ENCODE data around the gene PAXIP1.
"Not testable (repeated sequence)": the region's sequence is repeated elsewhere in the genome, so short reads cannot be mapped to it uniquely, and the experiment has no call there.

Gene PAXIP1

GRCh38 chr7:155003092-155003375, at the start of gene PAXIP1:
Gene PAXIP1, minus strand, starts transcription at chr7:155003124. Its CDS starts 195 bp downstream, at chr7:155002929.
- no peak for DNase-seq

GRCh38 chr7:155051355-155051754, 48.4 kb upstream of the PAXIP1 start:
- DNase-seq, result no peak

DNA sequence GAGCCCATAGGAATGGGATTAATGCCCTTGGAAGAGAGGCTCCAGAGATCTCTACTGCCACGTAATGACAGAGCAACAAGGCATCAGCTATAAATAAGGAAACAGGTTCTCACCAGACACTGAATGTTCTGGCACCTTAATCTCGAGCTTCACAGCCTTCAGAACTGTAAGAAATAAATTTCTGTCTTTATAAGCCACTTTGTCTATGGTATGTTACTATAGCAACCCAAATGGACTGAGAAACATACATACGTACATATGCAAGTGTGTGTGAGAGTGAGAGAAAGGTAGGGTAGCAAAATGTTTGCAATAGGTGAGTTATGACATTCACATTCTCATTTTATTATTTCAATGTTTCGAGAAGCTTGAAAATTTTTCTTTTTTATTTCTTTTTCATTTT, 45.1 kb upstream of the PAXIP1 start:
- no peak for DNase-seq

GRCh38 chr7:155043756-155044155, 40.8 kb upstream of the PAXIP1 start:
- no peak for DNase-seq

- no peak for DNase-seq
Measured at GRCh38 chr7:155038335-155038734, 35.4 kb upstream of the PAXIP1 start.

DNA sequence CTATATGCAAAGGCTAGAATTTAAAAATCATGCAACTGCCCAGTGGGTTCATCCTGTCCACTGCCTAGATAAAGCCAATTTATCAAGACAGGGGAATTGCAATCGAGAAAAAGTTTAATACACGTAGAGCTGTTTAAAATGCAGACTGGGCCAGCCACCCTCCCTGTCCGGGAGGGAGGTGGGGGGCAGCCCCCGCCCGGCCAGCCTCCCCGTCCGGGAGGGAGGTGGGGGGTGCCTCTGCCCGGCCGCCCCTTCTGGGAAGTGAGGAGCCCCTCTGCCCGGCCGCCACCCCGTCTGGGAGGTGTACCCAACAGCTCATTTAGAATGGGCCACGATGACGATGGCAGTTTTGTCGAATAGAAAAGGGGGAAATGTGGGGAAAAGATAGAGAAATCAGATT, 31.6 kb upstream of the PAXIP1 start:
- not testable (repeated sequence) for DNase-seq

- DNase-seq, result no peak
Measured at GRCh38 chr7:155032978-155033377, 30.1 kb upstream of the PAXIP1 start.

- DNase-seq, result no peak
Measured at GRCh38 chr7:155027879-155028278, 25.0 kb upstream of the PAXIP1 start.

- DNase-seq, result no peak
Measured at GRCh38 chr7:155021699-155022145, 18.8 kb upstream of the PAXIP1 start.

GRCh38 chr7:155020996-155021395, 18.1 kb upstream of the PAXIP1 start:
- DNase-seq, result no peak

DNA sequence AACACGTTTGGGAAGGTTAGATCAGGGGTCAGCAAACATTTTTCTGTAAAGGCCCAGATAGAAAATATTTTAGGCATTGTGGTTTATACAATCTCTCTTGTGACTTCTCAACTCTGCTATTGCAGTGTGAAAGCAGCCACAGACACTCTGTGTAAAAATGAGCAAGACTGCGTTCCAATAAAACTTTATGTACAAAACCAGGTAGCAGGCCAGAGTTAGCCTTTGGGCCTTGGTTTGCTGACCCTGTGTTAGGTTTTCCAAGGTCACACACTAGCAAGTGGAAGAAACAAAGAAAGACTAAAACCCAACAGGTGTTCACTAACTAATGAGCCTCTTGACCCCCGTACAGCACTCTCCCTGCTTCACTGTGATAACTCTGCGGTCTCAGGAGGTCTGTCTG, 14.9 kb upstream of the PAXIP1 start:
- no peak for DNase-seq

- DNase-seq, result no peak
Measured at GRCh38 chr7:155011086-155011485, 8.2 kb upstream of the PAXIP1 start.

DNA sequence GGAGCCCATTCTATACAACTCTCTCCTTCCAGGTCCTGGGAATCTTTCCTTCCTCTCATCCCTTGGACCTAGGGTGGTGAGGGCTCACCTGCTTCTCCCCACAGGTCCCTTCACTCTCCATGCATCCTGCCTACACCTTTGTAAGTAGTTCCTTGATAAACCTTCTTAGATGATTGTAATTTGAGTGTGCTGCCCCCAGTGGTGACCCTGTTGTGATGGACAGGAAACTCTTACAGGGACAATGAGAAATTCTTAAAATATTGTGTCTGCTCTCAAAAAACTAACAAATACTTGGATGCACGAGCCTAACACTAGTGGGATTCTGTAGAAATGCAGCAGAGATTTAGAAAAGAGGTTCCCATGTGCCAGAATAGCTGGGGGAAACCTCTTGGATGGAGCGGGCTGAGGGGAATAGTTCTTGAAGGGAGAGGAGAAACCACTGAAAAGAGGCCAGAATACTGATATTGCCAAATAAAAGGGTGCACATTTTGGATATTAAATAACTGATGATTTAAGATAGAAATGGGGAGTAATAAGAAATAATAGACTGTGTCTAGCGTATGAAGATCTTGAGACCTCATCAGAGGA, 6.7 kb upstream of the PAXIP1 start:
- DNase-seq, result no peak

DNA sequence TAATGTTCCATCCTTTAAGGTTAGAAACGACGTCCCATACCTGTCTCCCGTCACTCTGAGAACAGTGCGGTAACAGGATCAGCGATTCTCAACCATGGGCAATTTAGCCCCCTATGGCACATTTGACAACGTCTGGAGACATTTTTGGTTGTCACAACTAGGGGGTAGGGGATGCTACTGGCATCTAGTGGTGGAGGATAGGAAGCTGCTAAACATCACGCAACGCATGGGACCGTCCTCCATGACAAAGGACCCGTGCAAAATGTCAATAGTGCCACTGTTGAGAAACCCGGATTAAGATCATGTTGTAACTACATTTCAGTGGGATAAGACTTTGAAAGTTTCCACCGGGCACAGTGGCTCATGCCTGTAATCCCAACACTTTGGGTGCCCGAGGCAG, 5.0 kb upstream of the PAXIP1 start:
- no peak for DNase-seq

GRCh38 chr7:155003376-155004214, 671 bp upstream of the PAXIP1 start:
- DNase-seq, result no peak

DNA sequence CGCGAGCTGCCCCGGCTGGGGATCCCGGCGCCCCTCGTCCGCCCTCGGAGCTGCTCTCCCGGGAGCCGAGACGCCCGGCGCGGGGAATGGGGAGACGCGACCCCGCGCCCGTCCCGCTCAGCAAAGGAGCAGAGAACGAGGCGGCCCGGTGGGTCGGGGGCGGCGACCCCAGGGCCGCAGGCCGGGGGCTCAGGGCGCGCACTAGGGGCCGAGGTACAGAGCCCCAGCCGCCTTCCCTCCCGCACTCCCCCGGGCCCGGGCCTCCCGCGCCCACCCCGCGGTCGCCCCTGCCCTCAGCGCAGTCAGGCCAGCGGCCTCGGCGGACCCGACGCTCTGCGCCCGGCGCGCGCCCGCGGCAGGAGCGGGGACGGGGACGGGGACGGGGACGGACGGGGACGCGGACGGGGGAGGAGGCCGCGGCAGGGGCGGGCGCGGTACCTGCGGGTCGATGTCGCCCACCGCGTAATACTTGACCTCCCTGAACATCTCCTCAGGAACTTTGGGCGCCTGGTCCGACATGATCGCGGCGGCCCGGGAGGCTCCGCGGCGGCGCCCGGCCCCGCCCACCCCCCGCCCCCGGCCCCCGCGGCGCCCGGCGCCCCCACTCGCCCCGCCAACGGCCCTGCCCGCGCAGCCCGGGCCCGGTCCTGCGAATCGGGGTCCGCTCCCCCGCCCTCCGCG, 373 bp downstream of the PAXIP1 start:
- no peak for DNase-seq

DNA sequence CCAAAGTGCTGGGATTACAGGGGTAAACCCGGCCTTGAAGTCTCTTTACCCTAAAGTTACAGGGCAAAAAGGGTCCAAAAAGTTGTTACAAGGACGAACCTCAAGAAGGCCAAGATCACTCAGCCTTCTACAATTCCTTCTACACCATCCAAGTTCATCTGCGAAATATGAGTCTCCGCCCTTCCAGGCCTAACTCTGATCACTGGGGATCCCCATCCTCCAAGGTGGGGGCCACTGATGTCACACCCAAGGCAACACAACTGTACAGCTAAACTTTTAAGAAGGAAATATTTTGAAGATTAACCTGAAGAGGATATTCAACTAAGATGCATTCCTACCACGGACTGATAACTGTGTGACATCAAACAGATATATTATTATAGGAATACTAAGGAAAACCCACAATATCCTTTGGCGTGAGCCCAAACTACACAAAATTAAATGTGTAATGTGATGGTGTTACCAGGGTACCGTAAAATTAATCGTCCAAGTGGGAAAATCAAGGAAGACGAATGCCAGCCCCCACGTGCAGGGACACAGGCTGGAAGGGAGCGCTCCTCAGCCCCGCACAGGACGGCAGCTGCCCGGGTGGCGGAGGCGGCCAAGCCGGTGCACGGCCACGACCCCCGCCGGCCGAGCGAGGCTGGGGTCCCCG, 1.0 kb downstream of the PAXIP1 start:
- DNase-seq, result no peak

- DNase-seq, result no peak
Measured at GRCh38 chr7:155000795-155001194, 2.1 kb downstream of the PAXIP1 start.

- no peak for DNase-seq
Measured at GRCh38 chr7:154998481-154998880, 4.4 kb downstream of the PAXIP1 start.

DNA sequence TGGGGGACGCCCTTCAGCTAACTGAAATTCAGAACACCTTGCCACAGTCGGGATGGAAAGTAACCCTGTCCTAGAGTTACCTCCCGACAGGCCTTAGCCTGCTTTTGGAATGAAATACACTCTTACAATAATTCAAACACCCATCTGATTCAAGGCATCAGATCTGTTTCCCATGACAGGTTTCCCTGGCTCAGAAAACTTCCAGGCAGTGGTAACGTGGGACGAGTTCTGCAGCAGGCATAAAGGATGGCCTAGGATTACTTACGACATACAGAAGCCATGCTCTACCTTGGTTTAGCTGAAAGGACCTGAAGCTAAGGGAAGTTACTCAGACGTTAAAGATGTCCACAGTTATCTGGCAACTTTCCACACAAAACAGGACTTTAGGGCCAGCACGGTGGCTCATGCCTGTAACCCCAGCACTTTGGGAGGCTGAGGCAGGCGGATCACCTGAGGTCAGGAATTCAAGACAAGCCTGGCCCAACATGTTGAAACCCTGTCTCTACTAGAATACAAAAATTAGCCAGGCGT, 5.0 kb downstream of the PAXIP1 start:
- DNase-seq, result no peak

DNA sequence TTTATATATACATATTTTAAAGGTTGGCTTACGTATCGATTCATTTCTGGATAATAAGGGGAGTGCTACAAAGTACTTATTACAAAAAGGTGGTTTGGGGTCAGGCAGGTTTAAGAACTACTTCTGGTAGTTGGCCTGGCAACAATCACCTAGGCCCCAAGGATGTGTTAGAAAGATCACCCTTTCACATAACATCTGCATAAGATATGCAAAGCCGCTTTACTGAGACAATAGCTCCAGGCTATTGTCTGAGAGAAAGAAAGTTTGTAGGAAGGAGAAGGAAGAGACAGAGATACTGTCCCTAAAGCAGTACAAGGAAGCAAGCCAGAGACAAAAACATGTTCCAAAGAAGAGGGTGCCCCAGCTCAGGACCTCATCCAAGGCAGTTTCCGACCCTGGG, 6.2 kb downstream of the PAXIP1 start:
- no peak for DNase-seq

DNA sequence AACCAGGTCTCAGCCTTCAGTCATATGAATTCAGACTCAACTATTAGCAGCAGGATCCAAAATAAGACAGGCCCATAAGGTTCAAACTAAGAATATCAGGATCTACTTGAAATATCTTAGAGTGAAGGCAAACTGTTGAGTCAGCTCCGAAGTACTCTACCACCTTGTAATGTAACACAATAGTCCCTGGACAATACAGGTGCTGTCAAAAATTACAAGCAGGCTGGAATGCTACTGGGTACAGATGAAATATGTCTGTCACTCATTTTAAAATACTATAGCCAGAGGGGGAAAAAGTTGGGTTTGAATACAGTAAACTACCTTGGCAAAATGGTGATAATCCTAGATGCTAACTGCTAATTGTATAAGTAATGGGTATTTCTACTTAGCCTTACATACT, 6.8 kb downstream of the PAXIP1 start:
- no peak for DNase-seq

GRCh38 chr7:154994996-154995395, 7.9 kb downstream of the PAXIP1 start:
- no peak for DNase-seq
